ENCODE data around the gene BCL11B.

BCL11B gene

GRCh38 chr14:99232714-99233214 is 39.2 kb downstream of the BCL11B start:
- TF ChIP-seq TEAD4 (IDR thresholded peaks at IDR 0.05) (no peak), TCF12 (IDR thresholded peaks at IDR 0.05; ENCODE audit: low read depth) (no peak)
- TF ChIP-seq, protein P1, sequence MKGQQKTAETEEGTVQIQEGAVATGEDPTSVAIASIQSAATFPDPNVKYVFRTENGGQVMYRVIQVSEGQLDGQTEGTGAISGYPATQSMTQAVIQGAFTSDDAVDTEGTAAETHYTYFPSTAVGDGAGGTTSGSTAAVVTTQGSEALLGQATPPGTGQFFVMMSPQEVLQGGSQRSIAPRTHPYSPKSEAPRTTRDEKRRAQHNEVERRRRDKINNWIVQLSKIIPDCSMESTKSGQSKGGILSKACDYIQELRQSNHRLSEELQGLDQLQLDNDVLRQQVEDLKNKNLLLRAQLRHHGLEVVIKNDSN (IDR thresholded peaks at IDR 0.05) = no peak
- TF ChIP-seq, protein P2, sequence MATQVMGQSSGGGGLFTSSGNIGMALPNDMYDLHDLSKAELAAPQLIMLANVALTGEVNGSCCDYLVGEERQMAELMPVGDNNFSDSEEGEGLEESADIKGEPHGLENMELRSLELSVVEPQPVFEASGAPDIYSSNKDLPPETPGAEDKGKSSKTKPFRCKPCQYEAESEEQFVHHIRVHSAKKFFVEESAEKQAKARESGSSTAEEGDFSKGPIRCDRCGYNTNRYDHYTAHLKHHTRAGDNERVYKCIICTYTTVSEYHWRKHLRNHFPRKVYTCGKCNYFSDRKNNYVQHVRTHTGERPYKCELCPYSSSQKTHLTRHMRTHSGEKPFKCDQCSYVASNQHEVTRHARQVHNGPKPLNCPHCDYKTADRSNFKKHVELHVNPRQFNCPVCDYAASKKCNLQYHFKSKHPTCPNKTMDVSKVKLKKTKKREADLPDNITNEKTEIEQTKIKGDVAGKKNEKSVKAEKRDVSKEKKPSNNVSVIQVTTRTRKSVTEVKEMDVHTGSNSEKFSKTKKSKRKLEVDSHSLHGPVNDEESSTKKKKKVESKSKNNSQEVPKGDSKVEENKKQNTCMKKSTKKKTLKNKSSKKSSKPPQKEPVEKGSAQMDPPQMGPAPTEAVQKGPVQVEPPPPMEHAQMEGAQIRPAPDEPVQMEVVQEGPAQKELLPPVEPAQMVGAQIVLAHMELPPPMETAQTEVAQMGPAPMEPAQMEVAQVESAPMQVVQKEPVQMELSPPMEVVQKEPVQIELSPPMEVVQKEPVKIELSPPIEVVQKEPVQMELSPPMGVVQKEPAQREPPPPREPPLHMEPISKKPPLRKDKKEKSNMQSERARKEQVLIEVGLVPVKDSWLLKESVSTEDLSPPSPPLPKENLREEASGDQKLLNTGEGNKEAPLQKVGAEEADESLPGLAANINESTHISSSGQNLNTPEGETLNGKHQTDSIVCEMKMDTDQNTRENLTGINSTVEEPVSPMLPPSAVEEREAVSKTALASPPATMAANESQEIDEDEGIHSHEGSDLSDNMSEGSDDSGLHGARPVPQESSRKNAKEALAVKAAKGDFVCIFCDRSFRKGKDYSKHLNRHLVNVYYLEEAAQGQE (IDR thresholded peaks at IDR 0.05; ENCODE audit: low read depth) = no peak

GRCh38 chr14:99231850-99232713 is 39.9 kb downstream of the BCL11B start:
- no peak for TF ChIP-seq CEBPB (IDR thresholded peaks at IDR 0.05)

- TF ChIP-seq TEAD4 (IDR thresholded peaks at IDR 0.05) (no peak), NFIC (IDR thresholded peaks at IDR 0.05) (no peak), TCF12 (IDR thresholded peaks at IDR 0.05; ENCODE audit: low read depth) (no peak), ZBTB7A (IDR thresholded peaks at IDR 0.05; ENCODE audit: low read depth) (no peak), YY1 (IDR thresholded peaks at IDR 0.05; ENCODE audit: low read depth) (no peak), CEBPB (IDR thresholded peaks at IDR 0.05) (no peak), TAF1 (IDR thresholded peaks at IDR 0.05; ENCODE audit: low read depth) (no peak), FOXM1 (IDR thresholded peaks at IDR 0.05; ENCODE audit: borderline replicate concordance, low read depth) (no peak), EGR1 (IDR thresholded peaks at IDR 0.05) (no peak), EP300 (IDR thresholded peaks at IDR 0.05; ENCODE audit: borderline replicate concordance) (no peak)
- TF ChIP-seq, protein P3, sequence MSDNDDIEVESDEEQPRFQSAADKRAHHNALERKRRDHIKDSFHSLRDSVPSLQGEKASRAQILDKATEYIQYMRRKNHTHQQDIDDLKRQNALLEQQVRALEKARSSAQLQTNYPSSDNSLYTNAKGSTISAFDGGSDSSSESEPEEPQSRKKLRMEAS (IDR thresholded peaks at IDR 0.05) = no peak
Measured at GRCh38 chr14:99231161-99231849, 40.7 kb downstream of the BCL11B start.

DNA sequence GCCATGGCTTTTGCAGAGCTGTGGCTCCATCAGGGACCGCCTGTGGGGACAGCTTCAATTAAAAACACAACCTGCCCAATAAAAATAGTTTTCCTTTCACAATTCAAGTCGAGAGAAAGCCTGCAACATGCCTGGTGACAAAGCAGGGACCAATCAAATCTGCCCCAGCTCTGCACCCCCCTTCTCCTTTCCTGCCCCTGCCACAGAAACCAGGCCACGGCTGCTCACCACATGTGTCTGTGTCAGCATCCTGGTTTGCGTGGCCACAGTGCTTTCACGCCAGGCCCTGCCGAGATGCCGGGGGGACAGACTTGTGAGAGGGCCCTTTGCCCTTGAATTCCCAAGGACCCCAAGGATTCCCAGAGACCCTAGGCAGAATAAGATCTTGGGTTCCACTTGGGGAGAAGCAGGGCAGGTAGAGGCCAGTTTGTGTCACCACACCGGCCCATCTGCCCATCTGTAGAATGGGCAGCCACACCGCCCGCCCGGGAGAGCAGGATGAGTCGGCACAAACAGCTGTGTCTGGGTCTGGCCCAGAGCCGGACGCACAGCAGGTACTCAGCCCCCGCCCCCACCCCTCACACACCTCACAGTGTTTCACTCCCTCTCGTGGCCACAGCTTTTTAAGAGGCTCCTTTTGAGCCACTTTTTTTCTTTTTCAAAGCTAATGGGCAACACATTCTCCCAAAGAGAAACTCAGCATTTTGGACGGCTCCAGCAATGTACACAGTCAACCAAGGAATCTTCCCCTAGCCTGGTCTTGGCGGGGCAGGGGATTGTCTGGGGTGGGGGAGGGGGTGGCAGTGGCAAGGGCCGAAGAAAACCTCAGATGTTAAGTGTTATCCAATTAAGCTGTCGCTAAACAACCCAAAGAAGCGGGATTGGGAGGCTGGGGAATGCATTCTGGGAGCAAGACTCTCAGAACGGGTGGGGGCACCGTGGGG is 41.5 kb downstream of the BCL11B start:
- TF ChIP-seq RAD21 (IDR thresholded peaks at IDR 0.05; ENCODE audit: low read depth) (no peak), FOXM1 (IDR thresholded peaks at IDR 0.05; ENCODE audit: borderline replicate concordance, low read depth) (no peak)

DNA sequence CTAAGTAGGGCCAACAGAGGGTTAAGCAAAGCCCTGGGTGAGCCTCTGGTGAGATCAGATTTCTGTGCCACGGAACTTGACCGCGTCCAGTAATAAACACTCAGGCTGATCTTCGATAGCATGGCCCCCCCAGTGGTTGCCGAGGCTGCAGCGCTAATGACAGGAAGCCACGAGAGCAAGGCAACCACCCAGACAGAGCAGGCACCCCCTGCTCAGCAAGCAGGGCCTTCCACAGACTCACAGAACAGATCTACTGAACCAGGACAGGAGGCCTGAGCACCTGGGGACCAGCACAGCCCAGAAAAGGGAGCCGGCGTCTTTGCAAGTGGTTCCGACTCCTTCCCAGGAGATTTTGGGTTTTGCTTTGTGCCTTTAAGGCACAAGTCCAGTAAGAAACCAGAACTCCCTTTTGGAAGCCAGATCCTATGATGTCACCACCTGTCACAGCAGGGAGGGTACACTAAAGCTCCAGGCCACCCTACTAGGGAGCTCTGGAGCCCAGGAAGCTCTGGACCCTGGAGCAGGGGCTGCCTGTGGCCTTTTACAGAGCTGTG is 42.3 kb downstream of the BCL11B start:
- no peak for TF ChIP-seq FOXM1 (IDR thresholded peaks at IDR 0.05; ENCODE audit: borderline replicate concordance, low read depth)
- TF ChIP-seq RAD21 (IDR thresholded peaks at IDR 0.05; ENCODE audit: low read depth) = no peak
- TF ChIP-seq, protein P2 (IDR thresholded peaks at IDR 0.05; ENCODE audit: low read depth) = no peak
- TF ChIP-seq TAF1 (IDR thresholded peaks at IDR 0.05; ENCODE audit: low read depth) = no peak
- no peak for TF ChIP-seq NFIC (IDR thresholded peaks at IDR 0.05)
- TF ChIP-seq TCF12 (IDR thresholded peaks at IDR 0.05; ENCODE audit: low read depth) = no peak
- TF ChIP-seq EGR1 (IDR thresholded peaks at IDR 0.05) = no peak
- TF ChIP-seq CREB1 (IDR thresholded peaks at IDR 0.05; ENCODE audit: low read depth) = no peak
- no peak for TF ChIP-seq YY1 (IDR thresholded peaks at IDR 0.05; ENCODE audit: low read depth)

DNA sequence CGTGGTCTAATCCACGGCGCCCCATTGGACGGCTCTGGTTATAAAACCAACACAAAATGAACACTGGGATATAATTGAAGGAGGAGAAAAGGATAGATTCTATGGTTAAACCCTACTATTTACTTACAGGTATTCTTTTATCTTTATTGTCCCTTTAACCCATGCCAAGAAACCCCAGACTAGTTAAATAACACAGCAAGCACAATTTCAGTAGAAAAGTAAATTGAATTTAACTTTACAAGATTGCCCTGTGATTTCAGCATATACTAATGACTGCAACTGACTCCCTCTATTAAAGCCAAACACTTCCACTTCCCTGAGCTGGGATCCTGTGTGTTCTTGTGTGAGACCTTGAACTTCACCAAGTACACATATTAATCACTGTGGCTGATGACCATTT is 45.3 kb downstream of the BCL11B start:
- TF ChIP-seq, protein P2 (IDR thresholded peaks at IDR 0.05; ENCODE audit: low read depth) = no peak
- TF ChIP-seq CREB1 (IDR thresholded peaks at IDR 0.05; ENCODE audit: low read depth) (no peak), RAD21 (IDR thresholded peaks at IDR 0.05; ENCODE audit: low read depth) (no peak), FOXM1 (IDR thresholded peaks at IDR 0.05; ENCODE audit: borderline replicate concordance, low read depth) (no peak), TAF1 (IDR thresholded peaks at IDR 0.05; ENCODE audit: low read depth) (no peak), EGR1 (IDR thresholded peaks at IDR 0.05) (no peak), ZBTB7A (IDR thresholded peaks at IDR 0.05; ENCODE audit: low read depth) (no peak), CEBPB (IDR thresholded peaks at IDR 0.05) (no peak), TCF12 (IDR thresholded peaks at IDR 0.05; ENCODE audit: low read depth) (no peak)
- TF ChIP-seq, protein P3 (IDR thresholded peaks at IDR 0.05) = no peak
- TF ChIP-seq, protein P1 (IDR thresholded peaks at IDR 0.05) = no peak

Measured in Ishikawa (cell line).